Endothelial cell of hepatic sinusoid (primary cell): ENCODE measurements around the gene ANO10.

Experiments
- in situ Hi-C: cut with HindIII; loops from 2 replicates; pipeline ENCODE4 v1.10.0; 2017; ENCODE audit warnings: low sequenced_read_pairs

ANO10 gene

DNA sequence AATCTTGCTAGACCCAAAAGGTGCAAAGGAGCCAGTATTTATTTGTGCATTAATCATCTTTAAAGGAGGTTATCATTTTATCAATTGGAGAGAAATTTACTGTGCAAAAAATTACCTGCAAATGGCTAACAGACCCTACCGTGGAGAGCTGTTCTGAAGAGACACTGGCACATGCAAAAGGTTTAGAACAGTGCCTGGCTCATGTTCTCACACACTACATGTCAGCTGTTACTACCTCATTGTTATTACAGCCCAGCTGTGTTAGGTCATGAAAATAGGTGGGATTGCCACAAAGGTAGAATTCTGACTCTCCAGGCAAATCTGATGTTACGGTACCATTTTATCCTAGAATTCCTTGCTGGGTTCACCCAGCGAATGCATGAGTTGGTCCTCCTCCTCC, 198.2 kb downstream of the ANO10 start:
- in situ Hi-C loops, result no loop called here

DNA sequence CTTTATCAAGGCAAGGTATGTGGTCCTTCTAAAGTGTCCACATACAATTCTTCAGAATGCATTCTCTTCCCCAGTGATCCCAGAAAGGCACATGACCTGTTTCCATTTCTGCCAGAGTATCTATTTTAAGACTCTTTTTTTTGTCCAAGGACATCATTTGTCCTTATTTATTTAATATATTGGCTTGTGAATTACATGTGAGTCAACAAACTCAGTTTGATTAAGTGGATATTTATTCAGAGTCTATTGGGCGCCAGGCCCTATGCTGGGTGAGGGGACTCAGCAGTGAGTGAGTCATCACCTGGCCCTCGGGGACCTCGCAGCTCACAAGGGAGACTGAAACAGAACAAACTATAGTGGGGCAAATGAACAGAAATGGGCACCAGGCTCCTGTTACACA, 198.7 kb downstream of the ANO10 start:
- in situ Hi-C loops, result no loop called here

DNA sequence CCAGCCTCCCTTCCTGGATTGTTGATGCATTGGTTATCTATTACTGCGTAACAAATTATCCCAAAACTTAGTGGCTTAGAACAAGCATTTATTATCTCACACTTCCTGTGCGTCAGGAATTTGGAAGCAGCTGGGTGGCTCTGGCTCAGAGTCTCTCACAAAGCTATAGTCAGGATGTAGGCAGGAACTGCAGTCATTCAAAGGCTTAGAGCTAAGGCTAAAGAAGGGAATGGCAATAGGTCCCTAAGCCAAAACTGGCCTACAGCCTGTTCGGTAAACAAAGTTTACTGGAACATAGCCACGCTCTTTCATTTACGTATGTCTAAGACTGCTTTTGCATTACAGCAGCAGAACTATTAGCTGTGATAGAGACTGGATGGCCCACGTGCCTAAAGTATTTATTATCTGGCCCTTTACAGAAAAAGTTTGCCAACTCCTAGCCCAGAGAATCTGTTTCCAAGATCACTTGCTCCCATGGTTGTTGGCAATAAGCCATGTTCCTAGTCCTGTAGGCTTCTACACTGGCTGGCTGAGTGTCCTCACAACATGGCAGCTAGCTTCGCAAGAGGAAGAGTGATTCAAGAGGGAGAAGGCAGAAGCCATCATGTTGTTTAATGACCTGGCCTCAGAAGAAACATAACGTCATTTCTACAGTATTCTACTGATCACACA, 203.1 kb downstream of the ANO10 start:
- in situ Hi-C loops, result no loop called here

DNA sequence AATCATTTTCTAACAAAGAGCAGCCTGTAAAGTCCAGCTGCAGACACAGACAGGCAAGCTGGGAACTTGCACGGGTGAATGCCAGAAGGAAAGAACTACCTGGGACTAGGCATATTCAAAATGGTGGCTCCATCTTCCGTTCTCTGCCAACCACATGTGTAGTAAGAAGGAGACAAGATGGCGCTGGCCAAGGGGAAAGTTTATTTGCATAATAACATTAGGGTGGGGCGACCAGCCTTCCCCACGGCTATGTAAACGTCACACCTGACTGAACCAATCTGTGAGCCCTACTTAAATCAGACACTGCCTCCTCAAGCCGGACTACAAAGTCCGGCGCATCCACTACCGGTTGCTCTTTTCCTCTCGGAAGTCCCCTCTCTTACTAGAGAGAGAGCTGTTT, 204.7 kb downstream of the ANO10 start:
- in situ Hi-C loops, result no loop called here

DNA sequence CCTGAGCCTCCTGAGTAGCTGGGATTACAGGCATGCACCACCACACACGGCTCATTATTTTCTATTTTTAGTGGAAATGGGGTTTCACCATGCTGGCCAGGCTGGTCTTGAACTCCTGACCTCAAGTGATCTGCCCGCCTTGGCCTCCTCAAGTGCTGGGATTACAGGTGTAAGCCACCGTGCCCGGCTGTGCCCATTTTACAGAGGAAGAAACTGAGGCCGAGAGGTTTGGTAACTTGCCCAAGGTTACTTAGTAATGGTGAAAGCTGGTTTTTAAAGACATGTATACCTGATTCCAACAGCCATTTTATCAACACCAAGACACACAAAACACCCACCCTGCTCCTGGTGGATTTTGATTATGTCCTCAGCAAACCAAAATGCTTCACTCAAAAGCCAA, 206.7 kb downstream of the ANO10 start:
- in situ Hi-C loops, result no loop called here

DNA sequence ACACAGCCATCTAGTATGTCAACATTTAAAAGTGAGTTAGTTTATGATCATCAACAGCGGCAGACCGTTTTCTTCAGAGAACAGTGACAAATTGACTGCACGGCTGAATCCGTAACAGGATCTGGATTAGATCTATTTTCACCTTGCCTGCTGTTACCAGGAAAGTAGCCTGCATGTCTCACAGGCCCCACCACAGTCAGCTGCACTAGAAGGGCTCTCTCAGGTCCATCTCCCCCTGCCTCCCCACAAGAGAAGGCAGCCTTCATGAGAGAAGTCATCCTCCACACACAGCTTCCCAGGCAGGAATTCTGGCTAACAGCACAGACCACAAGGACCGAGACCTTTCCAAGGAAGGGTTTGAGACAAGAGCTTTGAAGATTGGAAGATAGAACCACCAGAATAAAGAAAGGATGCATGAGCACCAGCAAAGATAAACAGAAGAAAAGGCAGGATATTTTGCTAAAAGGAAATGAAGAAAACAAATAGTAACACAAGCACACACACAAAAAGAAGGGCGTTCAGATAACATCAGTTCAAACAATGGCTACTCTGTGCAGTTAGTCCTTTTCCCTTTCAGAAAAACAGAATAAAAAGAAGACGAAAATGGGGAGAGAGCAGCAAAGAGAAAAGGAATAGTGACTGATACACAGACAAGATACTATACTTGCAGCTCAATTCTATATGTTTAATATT, 208.0 kb downstream of the ANO10 start:
- in situ Hi-C loops, result no loop called here

DNA sequence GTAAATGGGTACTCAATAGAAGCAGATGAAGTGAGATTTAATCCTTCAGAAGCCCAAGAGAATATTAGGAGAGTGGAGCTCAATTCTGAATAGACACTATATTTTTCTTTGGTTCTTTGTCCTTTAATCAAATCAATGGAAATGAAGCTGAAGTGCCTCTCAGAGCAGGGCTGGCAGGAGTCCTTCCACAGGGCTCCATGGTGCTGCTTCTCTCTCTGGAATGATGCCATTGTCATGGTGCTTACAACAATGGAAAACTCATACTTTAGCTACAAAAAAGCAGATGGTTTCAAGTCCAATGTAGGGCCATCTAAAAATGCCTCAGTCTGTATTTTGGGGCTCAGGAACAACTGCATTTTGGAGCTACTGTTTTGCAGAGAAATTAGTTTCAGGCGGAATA, 210.4 kb downstream of the ANO10 start:
- in situ Hi-C loops, result no loop called here

DNA sequence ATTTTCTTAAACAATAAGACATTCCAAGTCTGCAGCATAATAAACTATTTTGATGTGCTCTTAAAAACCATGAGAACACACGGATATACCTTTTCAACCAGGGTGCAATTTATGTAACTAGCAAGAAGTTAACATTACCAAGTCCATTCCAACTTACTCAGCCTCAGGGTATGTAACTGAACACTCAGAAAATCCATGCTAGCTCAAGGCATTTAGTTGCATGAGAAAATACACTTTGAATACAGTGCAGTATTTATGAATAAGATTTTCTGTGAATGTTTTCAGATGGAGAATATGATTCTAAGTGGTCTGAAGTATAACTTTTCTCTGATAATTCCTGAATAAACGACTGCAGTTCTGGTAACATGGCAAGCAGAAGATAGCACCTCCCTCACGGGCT, 211.2 kb downstream of the ANO10 start:
- in situ Hi-C loops, result no loop called here

DNA sequence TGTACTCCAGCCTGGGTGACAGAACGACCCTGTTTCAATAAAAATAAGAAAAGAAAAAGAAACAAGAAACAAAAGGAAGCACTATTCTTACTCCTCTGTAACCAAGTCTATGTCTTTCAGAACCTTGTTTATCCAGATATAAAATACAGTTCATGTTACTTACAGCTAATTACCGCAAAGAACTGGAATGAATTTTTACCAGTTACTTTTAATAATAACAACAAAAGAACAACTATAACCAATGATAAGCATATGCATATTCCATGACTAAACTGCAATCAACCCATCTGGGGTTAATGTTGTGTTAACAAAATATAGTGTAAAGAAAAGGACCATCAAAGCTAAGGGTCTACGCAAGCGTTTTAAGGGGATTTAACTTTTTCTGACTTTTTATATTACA, 212.3 kb downstream of the ANO10 start:
- in situ Hi-C loops, result loop anchor here (10.0 kb wide), 1 partner anchor 325 kb away; no protein-coding TSS in a partner anchor

DNA sequence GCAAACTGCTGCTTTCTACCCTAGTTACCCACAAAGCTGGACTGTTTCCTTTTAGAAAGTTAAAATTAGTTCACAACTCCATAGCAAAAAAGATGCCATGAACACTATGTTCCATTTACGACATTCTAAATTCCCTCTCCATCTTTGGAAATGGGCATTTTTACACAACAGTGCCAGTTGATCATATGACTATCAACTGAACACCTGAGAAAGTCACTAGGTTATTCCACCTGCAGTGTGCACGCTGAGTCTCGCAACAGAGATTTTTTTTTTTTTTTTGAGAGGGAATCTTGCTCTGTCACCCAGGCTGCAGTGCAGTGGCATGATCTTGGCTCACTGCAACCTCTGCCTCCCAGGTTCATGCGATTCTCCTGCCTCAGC, 215.2 kb downstream of the ANO10 start:
- in situ Hi-C loops, result loop anchor here (10.0 kb wide), 1 partner anchor 328 kb away; no protein-coding TSS in a partner anchor

DNA sequence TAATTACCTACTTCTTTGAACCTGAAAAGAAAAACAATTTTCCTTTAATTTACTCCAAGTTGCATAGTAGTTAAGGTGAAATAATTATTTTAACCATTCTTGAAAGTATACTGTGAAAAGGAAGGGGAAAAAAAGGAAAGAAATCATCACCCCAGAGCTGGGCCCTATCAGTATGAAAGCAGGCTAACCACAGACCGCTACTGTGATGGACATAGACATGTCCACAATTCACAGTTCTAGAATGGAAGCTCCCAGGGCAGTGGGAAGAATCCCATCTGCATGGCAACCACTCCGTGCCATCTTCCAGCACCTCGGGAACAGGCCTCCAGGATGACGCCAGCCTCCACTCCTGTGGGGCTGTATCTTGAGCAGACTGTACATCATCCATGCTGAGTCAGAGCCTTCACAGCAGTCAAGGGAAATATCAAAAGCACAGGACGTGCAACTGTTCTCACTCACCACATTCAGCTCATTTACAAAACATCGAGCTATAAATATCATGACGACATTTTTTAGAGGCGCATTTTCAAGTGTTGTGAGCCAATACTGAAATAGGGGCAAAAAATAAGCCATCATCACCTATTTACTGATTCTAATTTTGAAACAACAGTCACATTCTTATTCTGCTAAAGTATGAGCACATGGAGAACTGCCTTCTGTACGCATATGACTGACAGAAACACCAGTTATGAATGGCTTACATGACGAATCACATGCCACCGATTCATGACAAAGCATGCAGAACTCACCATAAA, 215.7 kb downstream of the ANO10 start:
- in situ Hi-C loops, result loop anchor here (10.0 kb wide), 1 partner anchor 329 kb away; no protein-coding TSS in a partner anchor

DNA sequence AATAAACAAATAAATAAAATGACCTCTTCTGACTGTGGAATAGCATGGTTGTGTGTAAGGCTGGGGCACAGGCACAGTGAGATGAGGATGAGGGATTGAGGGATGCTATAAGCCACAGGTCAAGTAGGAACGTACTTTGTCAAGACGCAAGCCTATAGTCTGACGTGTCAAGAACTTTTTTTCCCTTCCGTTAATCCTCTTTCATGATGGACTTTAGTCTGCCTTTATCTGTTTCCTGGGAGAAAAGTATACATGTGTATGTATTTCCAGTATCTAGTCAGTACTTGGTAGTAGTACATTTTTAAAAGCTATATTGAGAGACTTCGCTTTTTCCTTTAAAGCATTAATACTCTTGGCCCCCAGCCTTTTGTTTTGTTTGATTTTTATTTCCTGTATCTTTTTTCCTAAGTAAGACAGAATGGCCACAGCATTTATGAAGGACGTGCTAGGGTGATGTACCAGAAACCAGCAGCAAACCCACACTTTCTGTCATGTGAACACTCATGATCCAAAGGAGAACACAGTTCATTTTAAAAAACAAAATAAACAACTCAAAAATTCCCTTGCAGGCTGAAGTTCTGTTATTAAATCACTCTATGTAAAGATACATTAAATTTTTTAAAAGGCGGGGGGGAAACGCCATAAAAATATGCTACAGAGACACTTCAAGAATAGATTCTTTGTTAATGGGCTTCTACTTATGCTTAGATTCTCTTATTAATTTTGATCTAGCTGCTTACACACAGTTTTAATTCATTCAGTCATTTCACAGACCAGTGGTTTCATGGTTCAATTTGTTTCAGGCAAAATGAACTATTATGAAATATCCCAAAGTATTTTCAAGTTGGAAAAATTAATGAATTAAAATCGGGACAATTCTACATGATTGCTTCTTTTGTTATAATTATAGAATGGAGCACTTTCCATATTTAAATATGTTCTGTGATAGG, 220.8 kb downstream of the ANO10 start:
- in situ Hi-C loops, result loop anchor here (5.0 to 10.0 kb wide), 2 partner anchors 56 to 334 kb away; no protein-coding TSS in a partner anchor

DNA sequence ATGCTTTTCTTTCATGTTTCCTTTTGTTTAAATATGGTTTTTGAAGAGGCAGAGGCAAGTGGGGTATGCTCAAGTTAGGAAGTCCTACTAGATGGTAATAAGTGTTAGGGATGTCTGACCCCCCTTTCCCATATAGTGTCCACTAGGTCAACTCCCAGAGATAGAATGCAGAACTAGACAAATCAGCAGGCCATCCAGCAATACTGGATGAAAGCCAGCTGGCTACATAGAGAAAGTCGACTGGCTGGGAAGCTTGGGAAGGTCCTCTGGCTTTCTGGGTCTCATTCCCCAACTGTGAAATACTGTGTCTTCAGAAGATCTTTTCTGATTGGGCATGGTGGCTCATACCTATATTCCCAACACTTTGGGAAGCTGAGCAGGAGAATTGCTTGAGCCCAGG, 221.6 kb downstream of the ANO10 start:
- in situ Hi-C loops, result loop anchor here (5.0 to 10.0 kb wide), 2 partner anchors 57 to 335 kb away; no protein-coding TSS in a partner anchor

DNA sequence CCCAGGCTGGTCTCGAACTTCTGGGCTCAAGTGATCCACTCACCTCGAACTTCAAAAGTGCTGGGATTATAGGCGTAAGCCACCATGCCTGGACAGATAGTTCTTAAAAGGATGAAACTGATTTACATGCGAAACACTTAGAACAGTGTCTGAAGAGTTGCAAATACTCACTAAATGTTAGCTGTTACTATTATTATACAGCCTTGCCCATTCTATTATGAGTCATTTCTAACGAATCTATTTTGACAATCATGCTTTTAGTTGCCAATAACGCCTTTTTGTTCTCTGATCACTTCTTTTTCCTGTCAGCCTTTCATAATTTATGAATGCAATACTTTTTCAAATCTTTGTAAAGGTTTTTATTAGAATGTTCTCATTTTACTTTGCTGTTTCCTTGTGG, 222.8 kb downstream of the ANO10 start:
- in situ Hi-C loops, result no loop called here

DNA sequence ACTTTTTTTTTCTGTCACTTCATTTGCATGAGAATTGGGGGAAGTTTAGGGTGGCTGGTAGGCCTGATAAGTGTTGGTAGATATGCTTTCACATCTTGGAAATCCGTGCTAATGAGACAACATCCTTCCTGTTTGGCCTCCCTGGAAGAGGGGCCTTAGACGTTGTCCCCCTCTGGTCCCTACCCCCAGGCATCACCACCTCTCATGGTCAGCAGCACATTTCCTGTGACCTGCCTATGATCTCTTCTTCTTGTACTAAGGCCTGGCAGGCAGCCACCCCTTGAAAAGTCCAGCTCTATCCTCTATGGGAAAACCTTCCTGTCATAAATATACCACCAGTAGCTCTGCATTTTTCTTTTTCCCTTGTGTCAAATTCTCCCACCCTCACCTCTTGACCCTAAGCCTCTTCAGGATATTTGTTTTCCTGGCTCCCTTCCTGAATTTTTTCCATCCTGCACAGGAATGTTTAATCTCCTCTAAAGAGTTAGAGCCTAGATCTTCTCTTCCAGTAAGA, 227.7 kb downstream of the ANO10 start:
- in situ Hi-C loops, result no loop called here

DNA sequence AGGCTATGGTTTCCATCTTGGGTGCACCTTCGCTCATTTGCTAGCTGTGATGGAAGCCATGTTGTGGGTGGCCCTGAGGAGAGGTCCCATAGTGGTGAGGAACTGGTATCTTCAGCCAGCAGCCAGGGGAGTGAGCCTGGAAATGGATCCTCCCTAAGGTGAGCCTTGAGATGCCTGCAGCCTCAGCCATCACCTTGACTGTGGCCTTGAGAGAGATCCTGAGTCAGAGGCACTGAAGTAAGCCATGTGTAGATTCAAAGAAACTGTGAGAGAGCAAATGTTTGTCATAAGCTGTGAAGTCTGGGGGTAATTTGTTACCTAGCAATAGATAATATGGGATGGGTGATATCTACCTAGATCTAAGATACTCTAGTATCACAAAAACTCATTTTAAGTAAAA, 230.2 kb downstream of the ANO10 start:
- in situ Hi-C loops, result no loop called here

DNA sequence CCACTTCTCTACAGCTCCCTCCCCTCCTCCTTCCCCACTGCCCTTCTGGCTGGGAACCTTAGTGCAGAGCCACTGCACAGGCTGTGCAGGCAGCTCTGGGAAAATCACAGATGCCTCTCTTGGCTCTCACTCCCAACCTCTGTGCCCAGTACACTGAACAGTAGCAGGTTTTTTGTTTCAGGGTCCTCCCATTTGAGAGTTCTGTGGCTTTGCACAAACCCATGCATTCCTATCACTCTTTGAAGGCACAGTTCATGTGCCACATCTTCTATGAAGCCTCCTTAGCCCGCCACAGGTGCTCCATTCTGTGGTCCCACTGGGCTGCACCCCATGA, 231.6 kb downstream of the ANO10 start:
- in situ Hi-C loops, result no loop called here

DNA sequence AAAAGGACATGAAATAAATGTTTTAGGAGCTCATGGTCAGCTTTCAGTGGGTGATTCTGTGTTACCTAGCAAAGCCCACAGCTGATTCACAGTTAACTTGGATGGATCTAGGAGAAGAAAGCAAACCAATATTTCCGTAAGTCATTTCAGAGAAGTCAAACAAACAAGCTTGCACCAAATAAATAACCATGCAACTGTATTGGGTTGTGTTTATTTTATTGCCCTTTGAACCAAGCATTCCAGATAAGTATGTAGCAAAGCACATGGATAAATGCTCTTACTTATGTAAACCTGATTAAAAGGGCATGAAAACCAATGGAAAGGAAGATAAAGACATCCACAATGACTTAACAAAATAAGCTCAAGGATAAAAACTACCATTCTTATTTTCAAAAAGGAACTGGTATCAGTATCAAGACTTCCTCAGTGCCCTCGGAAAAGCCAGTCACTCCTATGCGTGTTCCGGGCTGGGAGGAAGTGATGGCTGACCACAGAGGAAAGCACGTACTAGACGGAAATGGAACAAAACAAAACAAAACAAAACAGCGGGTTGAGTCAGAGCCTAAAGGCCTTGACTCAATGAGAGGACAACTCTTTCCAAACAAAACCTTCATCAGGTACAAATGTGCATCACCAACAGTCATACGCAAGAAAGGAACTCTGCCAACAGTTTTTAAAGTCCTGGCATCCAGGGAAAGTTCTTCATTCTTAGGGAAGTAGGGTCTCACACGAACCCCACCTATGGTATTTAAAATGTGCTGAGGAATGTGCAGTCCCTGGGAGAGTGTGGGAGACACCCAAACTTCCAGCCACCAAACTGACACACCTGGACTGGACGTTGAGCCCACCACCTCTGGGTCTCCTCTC, 232.2 kb downstream of the ANO10 start:
- in situ Hi-C loops, result no loop called here

DNA sequence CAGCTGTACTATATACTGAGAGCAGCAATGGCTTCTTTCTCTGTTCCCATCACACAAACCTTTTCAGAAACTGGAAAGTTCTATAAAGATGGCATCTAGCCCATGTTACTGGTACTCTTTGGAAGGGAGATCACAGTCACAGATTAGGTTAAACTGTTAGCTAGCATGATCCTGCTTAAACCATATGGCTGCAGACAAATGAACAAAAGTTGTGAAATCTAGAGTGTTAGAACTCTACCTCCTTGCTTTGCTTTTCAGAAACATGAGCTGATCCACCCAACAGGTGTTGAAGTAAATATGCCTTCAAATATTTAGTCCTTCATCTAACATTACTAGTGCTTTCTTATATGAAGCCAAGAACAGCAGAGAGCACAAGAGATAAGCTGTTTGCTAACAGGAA, 232.9 kb downstream of the ANO10 start:
- in situ Hi-C loops, result no loop called here

DNA sequence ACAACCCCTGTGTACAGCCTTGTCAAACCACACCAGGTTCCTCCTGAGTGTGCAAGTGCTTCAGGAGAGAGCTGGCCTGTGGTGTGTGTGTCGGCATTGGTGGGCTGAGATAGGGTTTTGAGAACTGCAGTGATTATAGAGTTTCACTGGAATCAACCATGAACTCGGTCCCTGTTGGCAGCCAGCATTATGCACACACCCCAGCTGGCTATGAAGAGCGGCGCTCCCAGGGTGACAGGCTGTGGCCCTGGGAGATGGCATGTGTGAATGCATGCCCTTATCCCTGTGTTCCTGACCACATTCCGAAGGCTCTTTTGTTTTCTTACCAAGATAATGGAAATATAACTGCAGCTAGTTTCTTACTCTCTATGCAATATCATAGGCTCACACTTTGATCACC, 233.6 kb downstream of the ANO10 start:
- in situ Hi-C loops, result no loop called here
